Neural progenitor cell (in vitro differentiated cells): ENCODE measurements around the gene ADCY1. TPM values are rescaled to one million over a fixed set of nuclear protein-coding genes. Genes with fewer than 3 reads are reported as not detected.

Experiments used
- DNase-seq: peaks from one replicate; pipeline ENCODE4 v3.0.0-alpha.2; 2016; ENCODE audit warnings: low spot score
- H2AFZ ChIP-seq: fragments of 200-600 bp; sonication (generic); replicated peaks from 2 replicates; pipeline ENCODE4 v1.6.1; 2016; ENCODE audit warnings: antibody characterized with exemption
- H3F3A ChIP-seq: fragments of 200-600 bp; sonication (generic); 2 replicates; pipeline ENCODE4 v1.6.1; 2016; ENCODE audit warnings: antibody characterized with exemption, low read depth
- H3K27ac ChIP-seq: fragments of 200-600 bp; sonication (generic); 2 replicates; pipeline ENCODE4 v1.5.1; 2016; ENCODE audit warnings: mild to moderate bottlenecking
- H3K27me3 ChIP-seq: fragments of 200-600 bp; sonication (generic); 2 replicates; pipeline ENCODE4 v1.6.1; 2016; ENCODE audit warnings: mild to moderate bottlenecking, moderate library complexity
- H3K36me3 ChIP-seq: fragments of 200-600 bp; sonication (generic); 2 replicates; pipeline ENCODE4 v1.5.1; 2016
- H3K4me1 ChIP-seq: fragments of 200-600 bp; sonication (generic); 2 replicates; pipeline ENCODE4 v1.6.1; 2016; ENCODE audit warnings: mixed run types
- H3K4me2 ChIP-seq: fragments of 200-600 bp; sonication (generic); 2 replicates; pipeline ENCODE4 v1.6.1; 2016
- H3K4me3 ChIP-seq: fragments of 200-600 bp; sonication (generic); 2 replicates; pipeline ENCODE4 v1.5.1; 2016
- H3K79me2 ChIP-seq: fragments of 200-600 bp; sonication (generic); 2 replicates; pipeline ENCODE4 v1.6.1; 2016; ENCODE audit warnings: low read depth
- H3K9ac ChIP-seq: fragments of 200-600 bp; sonication (generic); 2 replicates; pipeline ENCODE4 v1.6.1; 2016
- H3K9me3 ChIP-seq: fragments of 200-600 bp; sonication (generic); 2 replicates; pipeline ENCODE4 v1.5.1; 2016; ENCODE audit warnings: low read depth
- H4K20me1 ChIP-seq: fragments of 200-600 bp; sonication (generic); 2 replicates; pipeline ENCODE4 v1.6.1; 2016; ENCODE audit warnings: low read depth
- H3K27ac Mint-ChIP-seq: 3 replicates; pipeline ENCODE4 v1.8.0; 2021; ENCODE audit warnings: mixed read lengths
- H3K27me3 Mint-ChIP-seq: 2 replicates; pipeline ENCODE4 v1.8.0; 2022; ENCODE audit warnings: low read depth, mild to moderate bottlenecking, inconsistent platforms, moderate library complexity, mixed read lengths; ENCODE audit not compliant: insufficient read depth
- H3K36me3 Mint-ChIP-seq: 3 replicates; pipeline ENCODE4 v1.8.0; 2021; ENCODE audit warnings: mixed read lengths
- H3K4me1 Mint-ChIP-seq: 3 replicates; pipeline ENCODE4 v1.8.0; 2021; ENCODE audit warnings: mixed read lengths
- H3K4me3 Mint-ChIP-seq: 3 replicates; pipeline ENCODE4 v1.8.0; 2021; ENCODE audit warnings: mild to moderate bottlenecking, moderate library complexity, mixed read lengths
- H3K9me3 Mint-ChIP-seq: 3 replicates; pipeline ENCODE4 v1.8.0; 2020; ENCODE audit warnings: mixed read lengths
- EZH2 ChIP-seq: fragments of 200-600 bp; sonication (generic); IDR thresholded peaks from 2 replicates; pipeline ENCODE4 v1.6.1; 2017; ENCODE audit warnings: antibody characterized with exemption, mild to moderate bottlenecking, moderate library complexity
- EZH2phosphoT487 ChIP-seq: fragments of 200-600 bp; sonication (generic); IDR thresholded peaks from 2 replicates; pipeline ENCODE4 v1.6.1; 2017; ENCODE audit warnings: antibody characterized with exemption
- total RNA-seq: library from RNA; depleted of rRNA; stranded (reverse); fragments of >200 nt; gene quantifications from 2 replicates; pipeline ENCODE4 v1.2.3, GENCODE V29; 2015; ENCODE audit warnings: low replicate concordance
- TF ChIP-seq, protein P1 (sequence below): fragments of 200-600 bp; sonication (generic); IDR thresholded peaks from 2 replicates; pipeline ENCODE4 v1.5.1; 2017; ENCODE audit warnings: antibody characterized with exemption, mild to moderate bottlenecking

Gene ADCY1
- total RNA-seq, 1 donor from 2014 or later, result 7.4 TPM

DNA sequence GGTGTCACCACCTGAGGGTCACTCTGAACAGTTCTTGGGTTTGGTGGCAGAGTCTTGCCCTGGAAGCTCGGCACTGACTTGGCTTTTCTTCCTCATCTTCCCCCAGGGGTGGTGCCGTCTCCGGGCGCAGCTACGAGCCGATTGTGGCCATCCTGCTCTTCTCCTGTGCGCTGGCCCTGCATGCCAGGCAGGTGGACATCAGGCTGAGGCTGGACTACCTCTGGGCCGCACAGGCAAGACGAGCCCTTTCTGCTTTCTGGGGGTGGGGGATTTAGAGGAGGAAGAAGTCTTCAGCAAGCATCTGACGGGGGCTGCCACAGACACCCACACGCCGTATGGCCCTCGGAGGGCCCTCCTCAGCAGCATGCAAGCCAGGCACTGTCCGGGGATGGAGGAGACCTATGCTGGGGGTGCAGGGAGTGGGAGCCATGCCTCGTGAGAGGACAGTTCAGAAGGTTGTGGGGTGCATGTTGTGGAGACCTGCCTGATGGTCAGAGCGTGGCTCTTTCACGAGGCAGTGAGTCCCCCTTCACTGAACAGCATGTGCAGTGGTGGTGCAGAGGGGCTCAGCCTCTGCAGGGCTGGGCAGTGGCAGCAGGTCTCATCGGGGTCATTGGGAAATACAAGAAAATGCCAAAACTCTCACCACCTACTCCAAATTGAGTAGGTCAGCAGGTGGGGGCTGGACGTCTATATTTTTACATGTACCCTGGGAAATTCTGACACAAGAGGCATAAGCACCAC, 112.4 kb downstream of the ADCY1 start:
- Histone ChIP-seq H2AFZ (no peak overlapping the region), H3K9me3 (no peaks in the 10 kb centered on the region), H4K20me1 (no peaks in the 10 kb centered on the region), H3K4me1 (no peaks in the 10 kb centered on the region), H3K79me2 (no peaks in the 10 kb centered on the region), H3F3A (no peaks in the 10 kb centered on the region), H3K27ac (no peak overlapping the region), H3K4me3 (no peak overlapping the region), H3K4me2 (no peak overlapping the region), H3K27me3 (no peaks in the 10 kb centered on the region), H3K36me3 (no peaks in the 10 kb centered on the region), H3K9ac (no peak overlapping the region)
- Mint-ChIP-seq H3K36me3 (peaks cover 2% of the 10 kb centered on the region), H3K27me3 (peaks cover 7% of the 10 kb centered on the region), H3K9me3 (no peaks in the 10 kb centered on the region), H3K4me1 (no peaks in the 10 kb centered on the region), H3K4me3 (no peak overlapping the region), H3K27ac (no peak overlapping the region)
- TF ChIP-seq EZH2phosphoT487 (no peak), EZH2 (no peak)
- TF ChIP-seq, protein P1, sequence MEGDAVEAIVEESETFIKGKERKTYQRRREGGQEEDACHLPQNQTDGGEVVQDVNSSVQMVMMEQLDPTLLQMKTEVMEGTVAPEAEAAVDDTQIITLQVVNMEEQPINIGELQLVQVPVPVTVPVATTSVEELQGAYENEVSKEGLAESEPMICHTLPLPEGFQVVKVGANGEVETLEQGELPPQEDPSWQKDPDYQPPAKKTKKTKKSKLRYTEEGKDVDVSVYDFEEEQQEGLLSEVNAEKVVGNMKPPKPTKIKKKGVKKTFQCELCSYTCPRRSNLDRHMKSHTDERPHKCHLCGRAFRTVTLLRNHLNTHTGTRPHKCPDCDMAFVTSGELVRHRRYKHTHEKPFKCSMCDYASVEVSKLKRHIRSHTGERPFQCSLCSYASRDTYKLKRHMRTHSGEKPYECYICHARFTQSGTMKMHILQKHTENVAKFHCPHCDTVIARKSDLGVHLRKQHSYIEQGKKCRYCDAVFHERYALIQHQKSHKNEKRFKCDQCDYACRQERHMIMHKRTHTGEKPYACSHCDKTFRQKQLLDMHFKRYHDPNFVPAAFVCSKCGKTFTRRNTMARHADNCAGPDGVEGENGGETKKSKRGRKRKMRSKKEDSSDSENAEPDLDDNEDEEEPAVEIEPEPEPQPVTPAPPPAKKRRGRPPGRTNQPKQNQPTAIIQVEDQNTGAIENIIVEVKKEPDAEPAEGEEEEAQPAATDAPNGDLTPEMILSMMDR, result no peak
- no peak for DNase-seq

DNA sequence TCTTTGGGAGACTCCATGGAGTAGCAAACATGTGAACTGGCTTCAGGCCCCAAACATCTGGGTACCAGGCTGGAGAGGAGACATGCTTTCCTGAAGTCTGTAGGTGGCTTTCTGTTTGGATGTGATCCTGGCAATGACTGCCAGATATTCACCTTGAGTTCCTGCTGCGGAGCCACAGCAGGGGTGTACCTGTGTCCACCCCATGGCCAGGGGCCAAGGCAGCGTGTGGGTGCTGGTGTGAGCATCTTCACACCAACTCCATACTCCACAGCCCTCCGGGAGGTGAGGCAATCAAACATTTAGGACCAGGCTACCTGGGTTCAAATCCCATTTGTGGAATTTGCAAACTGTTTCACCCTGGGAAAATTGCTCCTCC, 113.0 kb downstream of the ADCY1 start:
- H4K20me1 ChIP-seq, result no peaks in the 10 kb centered on the region
- H3K36me3 Mint-ChIP-seq, result peaks cover 2% of the 10 kb centered on the region
- H2AFZ ChIP-seq, result no peak overlapping the region
- no peak overlapping the region for H3K27ac ChIP-seq
- no peak for DNase-seq
- H3F3A ChIP-seq, result no peaks in the 10 kb centered on the region
- no peak overlapping the region for H3K9ac ChIP-seq
- no peaks in the 10 kb centered on the region for H3K36me3 ChIP-seq
- no peak overlapping the region for H3K4me3 Mint-ChIP-seq
- TF ChIP-seq, protein P1, result no peak
- TF ChIP-seq EZH2 (no peak), EZH2phosphoT487 (no peak)
- H3K27ac Mint-ChIP-seq, result no peak overlapping the region
- H3K27me3 Mint-ChIP-seq, result peaks cover 7% of the 10 kb centered on the region
- H3K4me2 ChIP-seq, result no peak overlapping the region
- H3K4me1 Mint-ChIP-seq, result no peaks in the 10 kb centered on the region
- no peaks in the 10 kb centered on the region for H3K27me3 ChIP-seq
- H3K9me3 Mint-ChIP-seq, result no peaks in the 10 kb centered on the region
- H3K9me3 ChIP-seq, result no peaks in the 10 kb centered on the region
- no peaks in the 10 kb centered on the region for H3K79me2 ChIP-seq
- H3K4me1 ChIP-seq, result no peaks in the 10 kb centered on the region
- no peak overlapping the region for H3K4me3 ChIP-seq

DNA sequence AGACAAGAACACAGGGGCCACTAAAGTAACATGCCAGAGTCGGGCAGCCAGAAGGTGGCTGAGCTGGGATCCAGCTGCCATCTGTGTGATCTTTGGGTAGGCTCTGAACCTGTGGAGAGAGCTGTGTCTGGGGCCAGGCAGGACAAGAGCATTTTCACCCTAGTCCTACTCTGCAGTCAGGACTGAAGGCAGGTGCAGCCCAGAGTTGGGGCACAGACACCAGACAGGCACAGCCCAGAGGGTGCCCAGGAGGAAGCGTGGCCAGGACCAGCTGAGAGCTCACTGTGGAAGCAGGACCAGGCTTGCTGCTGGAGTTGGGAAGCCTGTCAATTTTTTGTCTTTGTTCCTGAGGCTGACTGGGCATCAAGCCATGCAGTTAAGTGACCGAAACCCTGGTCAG, 113.6 kb downstream of the ADCY1 start:
- Histone ChIP-seq H3K79me2 (no peaks in the 10 kb centered on the region), H3K27ac (no peak overlapping the region), H3K27me3 (no peaks in the 10 kb centered on the region), H3K9me3 (no peaks in the 10 kb centered on the region), H3K9ac (no peak overlapping the region), H3K4me2 (no peak overlapping the region), H4K20me1 (no peaks in the 10 kb centered on the region), H3F3A (no peaks in the 10 kb centered on the region), H2AFZ (no peak overlapping the region), H3K36me3 (no peaks in the 10 kb centered on the region), H3K4me3 (no peak overlapping the region), H3K4me1 (no peaks in the 10 kb centered on the region)
- Mint-ChIP-seq H3K27me3 (peaks cover 5% of the 10 kb centered on the region), H3K9me3 (no peaks in the 10 kb centered on the region), H3K27ac (no peak overlapping the region), H3K36me3 (peaks cover 2% of the 10 kb centered on the region), H3K4me3 (no peak overlapping the region), H3K4me1 (no peaks in the 10 kb centered on the region)
- no peak for DNase-seq
- TF ChIP-seq EZH2, result no peak

DNA sequence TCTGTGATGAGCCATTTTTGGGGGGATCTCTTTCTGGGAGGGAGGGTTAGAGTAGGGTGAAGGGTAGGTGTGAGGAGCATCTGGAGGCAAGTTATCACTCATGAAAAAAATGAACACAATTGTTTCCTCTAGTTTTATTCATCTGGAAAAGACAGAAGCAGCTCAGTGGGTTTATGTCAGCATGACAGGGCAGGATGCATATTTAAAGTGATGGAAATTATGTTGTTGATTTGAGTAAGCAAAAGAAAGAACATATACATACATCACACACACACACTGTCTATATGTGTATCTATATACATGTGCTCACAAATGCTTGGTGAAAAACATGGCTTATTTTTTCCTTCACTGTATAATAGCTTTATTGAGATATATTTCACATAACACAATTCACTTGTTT, 114.2 kb downstream of the ADCY1 start:
- H3K9me3 Mint-ChIP-seq, result no peaks in the 10 kb centered on the region
- Histone ChIP-seq H3K9me3 (no peaks in the 10 kb centered on the region), H3K36me3 (no peaks in the 10 kb centered on the region), H3K9ac (no peak overlapping the region), H2AFZ (no peak overlapping the region), H3K4me3 (no peak overlapping the region), H3K4me1 (no peaks in the 10 kb centered on the region), H4K20me1 (no peaks in the 10 kb centered on the region), H3K79me2 (no peaks in the 10 kb centered on the region), H3K4me2 (no peak overlapping the region), H3K27me3 (no peaks in the 10 kb centered on the region), H3F3A (no peaks in the 10 kb centered on the region), H3K27ac (no peak overlapping the region)
- no peak overlapping the region for H3K4me3 Mint-ChIP-seq
- no peak for TF ChIP-seq EZH2
- TF ChIP-seq EZH2phosphoT487, result no peak
- TF ChIP-seq, protein P1, result no peak
- H3K27me3 Mint-ChIP-seq, result peaks cover 5% of the 10 kb centered on the region
- H3K36me3 Mint-ChIP-seq, result peaks cover 2% of the 10 kb centered on the region
- H3K27ac Mint-ChIP-seq, result no peak overlapping the region
- no peak for DNase-seq
- no peaks in the 10 kb centered on the region for H3K4me1 Mint-ChIP-seq
